K562 (cell line): ENCODE results near the gene CD300LG. TPM values are rescaled to one million over a fixed set of nuclear protein-coding genes. Genes with fewer than 3 reads are reported as not detected.

Experiments used
- ATAC-seq: fragments of 200-7000 bp; cut with Tn5 transposase; 3 replicates; pipeline ENCODE4 v1.9.1; 2020; ENCODE audit warnings: moderate library complexity
- BruUV-seq: library from RNA; stranded (reverse); fragments of 400-500 nt; replicated peaks from 2 replicates; lab custom pipeline; 2021; lab: Mats Ljungman, UMichigan
- CTCF ChIA-PET: fragments of 300-600 bp; formaldehyde crosslinking; extraction: SDS; loops from one replicate; lab custom pipeline; 2021; ENCODE audit warnings: low intra/inter-chr PET ratio; lab: Yijun Ruan, JAX
- POLR2A ChIA-PET: fragments of 300-600, 350-650 bp; sonication (Branson Sonifier 250); formaldehyde crosslinking; extraction: SDS; loops from one replicate; lab custom pipeline; 2021; ENCODE audit warnings: antibody characterized with exemption, inconsistent platforms; lab: Yijun Ruan, JAX
- DNase-seq, 4 experiments: peaks; one replicate each; pipeline versions ENCODE4 v3.0.0 to v3.0.0-alpha.2; 2011 to 2018; ENCODE audit warnings: low spot score in 3 of 4, mixed read lengths in 3 of 4; ENCODE audit errors: extremely low read depth in 1 of 4
- FAIRE-seq: peaks from 2 replicates; lab custom pipeline; 2011; peaks lifted over from hg19 to GRCh38; lab: Jason Lieb, UNC
- H2AFZ ChIP-seq: 2 replicates; pipeline ENCODE4 v1.6.0; 2011; ENCODE audit warnings: low read depth, low read length, control low read depth, inconsistent platforms
- H3K27ac ChIP-seq: fragments of 200-600 bp; 3 replicates; pipeline ENCODE4 v1.8.0; 2011; ENCODE audit warnings: low read depth, mild to moderate bottlenecking, control low read depth, inconsistent platforms, low read length, moderate library complexity, mixed read lengths; ENCODE audit errors: extremely low read depth
- H3K27me3 ChIP-seq, 2 experiments: fragments of 300-600 bp in 1 of 2; 2 replicates in 1 of 2; 3 replicates in 1 of 2; pipeline versions ENCODE4 v1.6.0 to v1.8.0; 2011; ENCODE audit warnings: inconsistent platforms in 2 of 2, low read length in 2 of 2, mild to moderate bottlenecking in 1 of 2, mixed read lengths in 1 of 2, moderate library complexity in 1 of 2; ENCODE audit not compliant: control insufficient read depth in 2 of 2, insufficient read depth in 2 of 2
- H3K36me3 ChIP-seq: fragments of 300-600 bp; 3 replicates; pipeline ENCODE4 v1.8.0; 2011; ENCODE audit warnings: mild to moderate bottlenecking, low read length, inconsistent platforms; ENCODE audit not compliant: control insufficient read depth, insufficient read depth
- H3K4me1 ChIP-seq, 2 experiments: fragments of 200-600 bp in 1 of 2; replicated peaks in 1 of 2; 2 replicates in 1 of 2; 3 replicates in 1 of 2; pipeline versions ENCODE4 v1.5.1 to v1.8.0; 2011; ENCODE audit warnings: inconsistent platforms in 2 of 2, low read length in 2 of 2, mild to moderate bottlenecking in 1 of 2, mixed read lengths in 1 of 2, moderate library complexity in 1 of 2; ENCODE audit not compliant: control insufficient read depth in 2 of 2, insufficient read depth in 2 of 2
- H3K4me2 ChIP-seq: 2 replicates; pipeline ENCODE4 v1.6.1; 2011; ENCODE audit warnings: low read length, control low read depth, inconsistent platforms, mixed read lengths; ENCODE audit not compliant: insufficient read depth
- H3K4me3 ChIP-seq: fragments of 200-600 bp; sonication (generic), shearing (Covaris generic); 2 replicates; pipeline ENCODE4 v1.5.1; 2016; ENCODE audit warnings: control low read depth, inconsistent platforms
- H3K79me2 ChIP-seq: fragments of 200-600 bp; 3 replicates; pipeline ENCODE4 v1.8.0; 2011; ENCODE audit warnings: low read length, inconsistent platforms; ENCODE audit not compliant: control insufficient read depth, insufficient read depth
- H3K9ac ChIP-seq, 2 experiments: 2 replicates each; pipeline versions ENCODE4 v1.6.0 to v1.6.1; 2011; ENCODE audit warnings: low read depth in 2 of 2, low read length in 2 of 2, control low read depth in 1 of 2, inconsistent platforms in 1 of 2, mild to moderate bottlenecking in 1 of 2, mixed read lengths in 1 of 2; ENCODE audit not compliant: insufficient read depth in 1 of 2
- H3K9me1 ChIP-seq: one replicate; pipeline ENCODE4 v1.6.0; 2011; ENCODE audit warnings: inconsistent platforms, mild to moderate bottlenecking, low read length, moderate library complexity; ENCODE audit not compliant: control insufficient read depth, insufficient read depth
- H3K9me3 ChIP-seq: replicated peaks from 2 replicates; pipeline ENCODE4 v1.5.1; 2011; ENCODE audit warnings: low read depth, low read length, inconsistent platforms; ENCODE audit not compliant: control insufficient read depth, insufficient read depth
- H4K20me1 ChIP-seq: replicated peaks from 2 replicates; pipeline ENCODE4 v1.6.1; 2011; ENCODE audit warnings: low read length, inconsistent platforms, mixed read lengths; ENCODE audit not compliant: control insufficient read depth, insufficient read depth
- BDP1 ChIP-seq: IDR thresholded peaks from 3 replicates; pipeline ENCODE4 v1.6.1; 2011; ENCODE audit not compliant: insufficient read length, insufficient read depth
- DPF2 ChIP-seq: fragments of 450-650 bp; IDR thresholded peaks from 2 replicates; pipeline ENCODE4 v1.6.1; 2016
- ETV6 ChIP-seq, 3 experiments: fragments of 150-350 bp in 1 of 3; sonication (generic) in 1 of 3; formaldehyde crosslinking in 1 of 3; IDR thresholded peaks; 2 replicates each; pipeline versions ENCODE4 v1.6.1 to v1.8.0; 2014 to 2022; ENCODE audit warnings: borderline replicate concordance in 2 of 3, low read depth in 2 of 3, antibody characterized with exemption in 1 of 3, low read length in 1 of 3, mild to moderate bottlenecking in 1 of 3, missing genetic modification reagents in 1 of 3
- MAZ ChIP-seq, 2 experiments: fragments of 450-650 bp in 1 of 2; sonication (generic) in 1 of 2; formaldehyde crosslinking; IDR thresholded peaks in 1 of 2; conservative IDR thresholded peaks in 1 of 2; 2 replicates each; pipeline versions ENCODE4 v1.4.0 to v1.5.0; 2020; ENCODE audit warnings: mild to moderate bottlenecking in 1 of 2, missing genetic modification reagents in 1 of 2
- MECOM ChIP-seq: fragments of 250-450 bp; sonication (Bioruptor Pico); IDR thresholded peaks from 2 replicates; pipeline ENCODE4 v1.8.0; 2022; ENCODE audit warnings: inconsistent platforms
- TCF7 ChIP-seq: sonication (generic); IDR thresholded peaks from 2 replicates; pipeline ENCODE4 v1.6.1; 2016; ENCODE audit warnings: antibody characterized with exemption, borderline replicate concordance
- ZNF445 ChIP-seq: fragments of 250-450 bp; sonication (Bioruptor Pico); IDR thresholded peaks from 2 replicates; pipeline ENCODE4 v1.4.0; 2020; ENCODE audit warnings: low read depth, mild to moderate bottlenecking, moderate library complexity
- ZNF57 ChIP-seq: fragments of 450-650 bp; formaldehyde crosslinking; IDR thresholded peaks from 2 replicates; pipeline ENCODE4 v1.4.0; 2020; ENCODE audit warnings: mild to moderate bottlenecking, moderate library complexity
- ZNF695 ChIP-seq: fragments of 450-650 bp; formaldehyde crosslinking; IDR thresholded peaks from 2 replicates; pipeline ENCODE4 v1.4.0; 2020; ENCODE audit warnings: mild to moderate bottlenecking, moderate library complexity
- ZZZ3 ChIP-seq: fragments of 450-650 bp; IDR thresholded peaks from 2 replicates; pipeline ENCODE4 v1.6.1; 2016; ENCODE audit warnings: antibody characterized with exemption, mild to moderate bottlenecking, moderate library complexity
- WGBS: fragments of 100-300 bp; shearing (Covaris generic); methylation state at CpG from one replicate; pipeline ENCODE4 v1.1.6; 2016; ENCODE audit warnings: low coverage, mixed read lengths; ENCODE audit not compliant: insufficient coverage; ENCODE audit errors: missing lambda C conversion rate; 5-methylcytosine and 5-hydroxymethylcytosine counted together
- in situ Hi-C: fragments of 300-500 bp; cut with MboI; formaldehyde crosslinking; loops from 4 replicates; pipeline ENCODE4 v1.15.0; 2018; ENCODE audit warnings: inconsistent platforms, mixed read lengths
- intact Hi-C: fragments of 100-400 bp; cut with micrococcal nuclease; formaldehyde crosslinking; loops from 2 replicates; pipeline ENCODE4 v1.14.2; 2022
- polyA plus RNA-seq, 8 experiments: library from polyadenylated mRNA; depleted of rRNA in 4 of 8; stranded (reverse) in 5 of 8; unstranded in 3 of 8; fragments of >200 nt; fragmentation: Nextera tagmentation in 2 of 8; fragmentation: Illumina TruSeq in 1 of 8; extraction: Ambion mirVana in 2 of 8; extraction: Trizol in 1 of 8; gene quantifications; 2 replicates each; pipeline versions ENCODE4 v1.2.1 to v1.2.3, GENCODE V29; 2011 to 2014; ENCODE audit warnings: inconsistent platforms in 1 of 8, missing spikeins in 1 of 8
- total RNA-seq, 7 experiments: library from RNA; depleted of rRNA in 6 of 7; stranded (reverse); fragments of >200 nt in 6 of 7; fragmentation: Illumina TruSeq in 2 of 7; extraction: Trizol in 2 of 7; gene quantifications; 2 replicates each; pipeline versions ENCODE4 v1.2.1 to v1.2.3, GENCODE V29; 2011 to 2021; ENCODE audit warnings: low replicate concordance in 1 of 7
- TF ChIP-seq, protein P1 (sequence below): fragments of 200-800 bp; sonication (Bioruptor generic); IDR thresholded peaks from 2 replicates; pipeline ENCODE4 v1.6.1; 2017; ENCODE audit warnings: missing genetic modification characterization, missing compliant biosample characterization
- TF ChIP-seq, protein P2 (sequence below): fragments of 250-450 bp; sonication (Bioruptor Pico); IDR thresholded peaks from 2 replicates; pipeline ENCODE4 v1.5.0; 2021; ENCODE audit warnings: mild to moderate bottlenecking, borderline replicate concordance
- TF ChIP-seq, protein P3 (sequence below): fragments of 250-450 bp; sonication (Bioruptor Pico); IDR thresholded peaks from 2 replicates; pipeline ENCODE4 v1.4.0; 2020; ENCODE audit warnings: mild to moderate bottlenecking, moderate library complexity

Gene CD300LG
- total and polyA plus RNA-seq, 9 of the 15 experiments (the other 6 are each of a cell fraction or from before 2014, with no cell fraction given): not detected

DNA sequence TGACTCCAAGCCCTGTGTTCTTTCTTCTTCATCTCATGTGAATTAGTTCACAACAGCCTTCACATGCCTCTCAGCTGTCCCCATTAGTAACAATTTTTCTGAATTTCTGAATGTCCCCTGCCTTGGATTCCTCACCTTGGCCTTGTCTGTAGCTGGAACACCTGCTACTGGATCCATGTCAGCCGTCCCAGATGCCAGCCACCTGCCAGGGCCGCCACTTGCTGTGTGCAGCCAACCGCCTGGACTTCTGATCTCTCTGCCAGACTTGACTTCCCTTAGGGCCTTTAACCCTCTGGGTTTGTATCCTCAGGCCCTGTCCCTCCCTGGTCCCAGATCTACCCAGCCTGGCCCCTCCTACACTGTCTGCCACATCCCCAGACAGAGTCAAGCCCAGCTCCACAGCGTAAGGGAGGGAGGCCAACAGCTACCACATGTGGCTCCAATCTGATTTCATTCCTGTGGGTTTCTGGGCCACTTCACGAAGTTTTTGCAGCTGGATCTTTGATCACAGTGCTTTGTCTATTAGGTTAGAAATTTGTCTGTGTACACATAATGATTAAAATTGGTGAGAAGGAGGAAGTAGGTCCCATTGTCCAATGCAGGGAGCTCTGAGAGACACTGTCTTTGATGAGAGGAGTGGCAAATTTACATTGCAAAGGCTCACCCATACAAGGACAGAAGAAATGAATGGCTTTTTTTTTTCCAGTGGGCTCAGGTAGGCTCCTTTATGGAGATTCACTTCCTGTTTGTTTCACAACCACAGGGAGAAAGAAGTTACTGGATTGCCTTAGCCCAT lies 45.1 kb downstream of the CD300LG start:
- no peaks in the 10 kb centered on the region; the same call in 1 of the 2 replicates for H4K20me1 ChIP-seq
- H3K79me2 ChIP-seq: no peaks in the 10 kb centered on the region
- intact Hi-C loops (no loop called here), in situ Hi-C loops (no loop called here)
- H3K4me2 ChIP-seq: no peak overlapping the region
- H3K9ac ChIP-seq: no peak overlapping the region
- FAIRE-seq (no peak), DNase-seq (no peak), ATAC-seq (no peak)
- no peak overlapping the region for H3K4me3 ChIP-seq
- ChIA-PET CTCF (interaction anchor here (0.6 kb wide), 1 partner anchor 13 kb away, joined by 3 read pairs; no protein-coding TSS in a partner anchor), POLR2A (interaction anchor here (0.9 kb wide), 2 partner anchors 9 to 15 kb away, joined by 3 to 4 read pairs; partner anchors contain the start of gene MPP2)
- no peaks in the 10 kb centered on the region for H3K9me3 ChIP-seq
- BruUV-seq: no TSS peak
- no peak overlapping the region for H3K27ac ChIP-seq
- no peaks in the 10 kb centered on the region for H3K4me1 ChIP-seq
- no peaks in the 10 kb centered on the region for H3K9me1 ChIP-seq
- H3K27me3 ChIP-seq: peaks cover 2 to 33% of the 10 kb centered on the region in 2 experiments; a peak in 4 of 5 replicates
- 2% methylated on average over 5 of the region's 5 CpGs for WGBS
- no peak overlapping the region for H2AFZ ChIP-seq
- no peaks in the 10 kb centered on the region for H3K36me3 ChIP-seq
- TF ChIP-seq TCF7 (no peak), ZNF445 (no peak), ZNF57 (no peak), ZZZ3 (no peak), MECOM (CRISPR knock-in tag) (no peak), ZNF695 (no peak), BDP1 (no peak), ETV6 (IDR thresholded peaks at IDR 0.05; ENCODE audit: borderline replicate concordance in 1 of 2, low read depth in 2 of 2, low read length in 1 of 2) (no peak), ETV6 (CRISPR knock-in tag; IDR thresholded peaks at IDR 0.05; ENCODE audit: borderline replicate concordance) (no peak), DPF2 (no peak), MAZ (CRISPR knock-in tag; conservative IDR thresholded peaks at IDR 0.05 in 1 of 2, IDR thresholded peaks at IDR 0.05 in 1 of 2) (no peak)
- TF ChIP-seq, protein P1, sequence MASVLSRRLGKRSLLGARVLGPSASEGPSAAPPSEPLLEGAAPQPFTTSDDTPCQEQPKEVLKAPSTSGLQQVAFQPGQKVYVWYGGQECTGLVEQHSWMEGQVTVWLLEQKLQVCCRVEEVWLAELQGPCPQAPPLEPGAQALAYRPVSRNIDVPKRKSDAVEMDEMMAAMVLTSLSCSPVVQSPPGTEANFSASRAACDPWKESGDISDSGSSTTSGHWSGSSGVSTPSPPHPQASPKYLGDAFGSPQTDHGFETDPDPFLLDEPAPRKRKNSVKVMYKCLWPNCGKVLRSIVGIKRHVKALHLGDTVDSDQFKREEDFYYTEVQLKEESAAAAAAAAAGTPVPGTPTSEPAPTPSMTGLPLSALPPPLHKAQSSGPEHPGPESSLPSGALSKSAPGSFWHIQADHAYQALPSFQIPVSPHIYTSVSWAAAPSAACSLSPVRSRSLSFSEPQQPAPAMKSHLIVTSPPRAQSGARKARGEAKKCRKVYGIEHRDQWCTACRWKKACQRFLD (CRISPR knock-in tag): no peak
- TF ChIP-seq, protein P2, sequence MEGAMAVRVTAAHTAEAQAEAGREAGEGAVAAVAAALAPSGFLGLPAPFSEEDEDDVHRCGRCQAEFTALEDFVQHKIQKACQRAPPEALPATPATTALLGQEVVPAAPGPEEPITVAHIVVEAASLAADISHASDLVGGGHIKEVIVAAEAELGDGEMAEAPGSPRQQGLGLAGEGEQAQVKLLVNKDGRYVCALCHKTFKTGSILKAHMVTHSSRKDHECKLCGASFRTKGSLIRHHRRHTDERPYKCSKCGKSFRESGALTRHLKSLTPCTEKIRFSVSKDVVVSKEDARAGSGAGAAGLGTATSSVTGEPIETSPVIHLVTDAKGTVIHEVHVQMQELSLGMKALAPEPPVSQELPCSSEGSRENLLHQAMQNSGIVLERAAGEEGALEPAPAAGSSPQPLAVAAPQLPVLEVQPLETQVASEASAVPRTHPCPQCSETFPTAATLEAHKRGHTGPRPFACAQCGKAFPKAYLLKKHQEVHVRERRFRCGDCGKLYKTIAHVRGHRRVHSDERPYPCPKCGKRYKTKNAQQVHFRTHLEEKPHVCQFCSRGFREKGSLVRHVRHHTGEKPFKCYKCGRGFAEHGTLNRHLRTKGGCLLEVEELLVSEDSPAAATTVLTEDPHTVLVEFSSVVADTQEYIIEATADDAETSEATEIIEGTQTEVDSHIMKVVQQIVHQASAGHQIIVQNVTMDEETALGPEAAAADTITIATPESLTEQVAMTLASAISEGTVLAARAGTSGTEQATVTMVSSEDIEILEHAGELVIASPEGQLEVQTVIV (CRISPR knock-in tag): no peak
- TF ChIP-seq, protein P3, sequence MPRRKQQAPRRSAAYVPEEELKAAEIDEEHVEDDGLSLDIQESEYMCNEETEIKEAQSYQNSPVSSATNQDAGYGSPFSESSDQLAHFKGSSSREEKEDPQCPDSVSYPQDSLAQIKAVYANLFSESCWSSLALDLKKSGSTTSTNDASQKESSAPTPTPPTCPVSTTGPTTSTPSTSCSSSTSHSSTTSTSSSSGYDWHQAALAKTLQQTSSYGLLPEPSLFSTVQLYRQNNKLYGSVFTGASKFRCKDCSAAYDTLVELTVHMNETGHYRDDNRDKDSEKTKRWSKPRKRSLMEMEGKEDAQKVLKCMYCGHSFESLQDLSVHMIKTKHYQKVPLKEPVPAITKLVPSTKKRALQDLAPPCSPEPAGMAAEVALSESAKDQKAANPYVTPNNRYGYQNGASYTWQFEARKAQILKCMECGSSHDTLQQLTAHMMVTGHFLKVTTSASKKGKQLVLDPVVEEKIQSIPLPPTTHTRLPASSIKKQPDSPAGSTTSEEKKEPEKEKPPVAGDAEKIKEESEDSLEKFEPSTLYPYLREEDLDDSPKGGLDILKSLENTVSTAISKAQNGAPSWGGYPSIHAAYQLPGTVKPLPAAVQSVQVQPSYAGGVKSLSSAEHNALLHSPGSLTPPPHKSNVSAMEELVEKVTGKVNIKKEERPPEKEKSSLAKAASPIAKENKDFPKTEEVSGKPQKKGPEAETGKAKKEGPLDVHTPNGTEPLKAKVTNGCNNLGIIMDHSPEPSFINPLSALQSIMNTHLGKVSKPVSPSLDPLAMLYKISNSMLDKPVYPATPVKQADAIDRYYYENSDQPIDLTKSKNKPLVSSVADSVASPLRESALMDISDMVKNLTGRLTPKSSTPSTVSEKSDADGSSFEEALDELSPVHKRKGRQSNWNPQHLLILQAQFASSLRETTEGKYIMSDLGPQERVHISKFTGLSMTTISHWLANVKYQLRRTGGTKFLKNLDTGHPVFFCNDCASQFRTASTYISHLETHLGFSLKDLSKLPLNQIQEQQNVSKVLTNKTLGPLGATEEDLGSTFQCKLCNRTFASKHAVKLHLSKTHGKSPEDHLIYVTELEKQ (CRISPR knock-in tag): no peak
